A673 (cell line): Measurements from ENCODE around the gene PLD2. TPM values are rescaled to one million over a fixed set of nuclear protein-coding genes. Genes with fewer than 3 reads are reported as not detected.
A peak's percentile ranks its signal among the peaks of the same experiment; 100 is the strongest.

Source experiments
- BruUV-seq: library from RNA; stranded (reverse); fragments of 400-500 nt; replicated peaks from 2 replicates; lab custom pipeline; 2021; lab: Mats Ljungman, UMichigan
- CTCF ChIA-PET: fragments of 300-600 bp; sonication (Branson Sonifier 250); formaldehyde crosslinking; loops from one replicate; lab custom pipeline; 2022; ENCODE audit warnings: antibody characterized with exemption; lab: Charles Lee
- POLR2A ChIA-PET: fragments of 300-600 bp; sonication (Branson Sonifier 250); formaldehyde crosslinking; loops from one replicate; lab custom pipeline; 2022; ENCODE audit warnings: antibody characterized with exemption; ENCODE audit not compliant: low non-redundant PET; lab: Charles Lee
- DNase-seq: peaks from one replicate; pipeline ENCODE4 v3.0.0-alpha.2; 2015; ENCODE audit warnings: low spot score
- H3K27ac ChIP-seq: fragments of 200-600 bp; sonication (generic); 2 replicates; pipeline ENCODE4 v1.5.1; 2016; ENCODE audit warnings: mixed run types, low read depth, mild to moderate bottlenecking, mixed read lengths, antibody characterized with exemption, low read length; ENCODE audit not compliant: poor library complexity, severe bottlenecking
- H3K27me3 ChIP-seq: fragments of 200-600 bp; sonication (generic); replicated peaks from 2 replicates; pipeline ENCODE4 v1.6.1; 2017; ENCODE audit warnings: mixed run types, low read depth, mild to moderate bottlenecking, mixed read lengths, antibody characterized with exemption, low read length; ENCODE audit not compliant: insufficient read depth, poor library complexity
- H3K36me3 ChIP-seq: fragments of 200-600 bp; sonication (generic); 2 replicates; pipeline ENCODE4 v1.6.1; 2016; ENCODE audit warnings: mixed run types, mild to moderate bottlenecking, mixed read lengths, antibody characterized with exemption, low read length; ENCODE audit not compliant: insufficient read depth, poor library complexity, severe bottlenecking
- H3K4me1 ChIP-seq: fragments of 200-600 bp; sonication (generic); 2 replicates; pipeline ENCODE4 v1.6.1; 2017; ENCODE audit warnings: mixed run types, mild to moderate bottlenecking, mixed read lengths, antibody characterized with exemption, low read length; ENCODE audit not compliant: insufficient read depth, poor library complexity, severe bottlenecking
- H3K4me3 ChIP-seq: fragments of 200-600 bp; sonication (generic); 2 replicates; pipeline ENCODE4 v1.5.1; 2016; ENCODE audit warnings: low read depth, mixed run types, mild to moderate bottlenecking, mixed read lengths, low read length; ENCODE audit not compliant: poor library complexity, severe bottlenecking
- H3K9me3 ChIP-seq: fragments of 200-600 bp; sonication (generic); 2 replicates; pipeline ENCODE4 v1.6.1; 2016; ENCODE audit warnings: mixed run types, low read depth, mild to moderate bottlenecking, mixed read lengths, antibody characterized with exemption, low read length; ENCODE audit not compliant: poor library complexity, severe bottlenecking
- CTCF ChIP-seq: fragments of 300-800, 200-600 bp; sonication (generic); conservative IDR thresholded peaks from 2 replicates; pipeline ENCODE4 v1.5.1; 2017; ENCODE audit warnings: low read depth, mild to moderate bottlenecking, antibody characterized with exemption, low read length, moderate library complexity, mixed read lengths
- EZH2 ChIP-seq: fragments of 200-600 bp; sonication (generic); IDR thresholded peaks from 2 replicates; pipeline ENCODE4 v1.6.1; 2017; ENCODE audit warnings: borderline replicate concordance, low read depth, mild to moderate bottlenecking, mixed read lengths, antibody characterized with exemption, low read length; ENCODE audit not compliant: poor library complexity, severe bottlenecking
- intact Hi-C: fragments of 100-400 bp; cut with micrococcal nuclease; formaldehyde crosslinking; loops from one replicate; pipeline ENCODE4 v1.10.0; 2022; ENCODE audit not compliant: unreplicated experiment
- total RNA-seq: library from RNA; stranded (reverse); gene quantifications from 2 replicates; pipeline ENCODE4 v1.2.3, GENCODE V29; 2021

The PLD2 gene
- total RNA-seq, 1 experiment from 2014 or later = 20.1 TPM

GRCh38 chr17:4833178-4833940 lies 26.4 kb downstream of the PLD2 start, which contains the start of gene MINK1:
Gene MINK1, plus strand, starts transcription at chr17:4833340. Its CDS starts 244 bp downstream, at chr17:4833584.
- no peaks in the 10 kb centered on the region for H3K36me3 ChIP-seq
- H3K27me3 ChIP-seq = no peaks in the 10 kb centered on the region
- H3K4me3 ChIP-seq = peak within 1 kb of the TSS; percentile 88
- TF ChIP-seq EZH2 (no peak), CTCF (no peak)
- no peaks in the 10 kb centered on the region for H3K4me1 ChIP-seq
- POLR2A ChIA-PET = no interaction called here
- peak; percentile 97 for DNase-seq
- BruUV-seq = no TSS peak
- H3K27ac ChIP-seq = peak within 1 kb of the TSS; percentile 84
- intact Hi-C loops = no loop called here
- no peaks in the 10 kb centered on the region for H3K9me3 ChIP-seq
- CTCF ChIA-PET = interaction anchor here (0.9 kb wide), 1 partner anchor 266 kb away, joined by 3 read pairs; no protein-coding TSS in a partner anchor

GRCh38 chr17:4833941-4834680 lies 27.2 kb downstream of the PLD2 start:
- Histone ChIP-seq H3K27me3 (no peaks in the 10 kb centered on the region), H3K4me3 (peak overlapping the region; percentile 88), H3K27ac (peak overlapping the region; percentile 84), H3K9me3 (no peaks in the 10 kb centered on the region), H3K4me1 (no peaks in the 10 kb centered on the region), H3K36me3 (no peaks in the 10 kb centered on the region)
- CTCF ChIA-PET = interaction anchor here (0.9 kb wide), 1 partner anchor 267 kb away, joined by 3 read pairs; no protein-coding TSS in a partner anchor
- intact Hi-C loops = no loop called here
- peak; percentile 72 for DNase-seq
- BruUV-seq = TSS peak; percentile 42
- POLR2A ChIA-PET = no interaction called here
- no peak for TF ChIP-seq EZH2
- TF ChIP-seq CTCF = no peak

GRCh38 chr17:4834681-4835020 lies 27.7 kb downstream of the PLD2 start:
- Histone ChIP-seq H3K9me3 (no peaks in the 10 kb centered on the region), H3K27ac (peak overlapping the region; percentile 84), H3K27me3 (no peaks in the 10 kb centered on the region), H3K36me3 (no peaks in the 10 kb centered on the region), H3K4me3 (peak overlapping the region; percentile 88), H3K4me1 (peaks cover 3% of the 10 kb centered on the region)
- no peak for DNase-seq
- intact Hi-C loops = no loop called here
- POLR2A ChIA-PET = no interaction called here
- no TSS peak for BruUV-seq
- CTCF ChIA-PET = no interaction called here
- TF ChIP-seq CTCF (no peak), EZH2 (no peak)
